Measurements from ENCODE around the gene TLDC2.
"Not testable (repeated sequence)": the region's sequence is repeated elsewhere in the genome, so short reads cannot be mapped to it uniquely, and the experiment has no call there.

The TLDC2 gene

DNA sequence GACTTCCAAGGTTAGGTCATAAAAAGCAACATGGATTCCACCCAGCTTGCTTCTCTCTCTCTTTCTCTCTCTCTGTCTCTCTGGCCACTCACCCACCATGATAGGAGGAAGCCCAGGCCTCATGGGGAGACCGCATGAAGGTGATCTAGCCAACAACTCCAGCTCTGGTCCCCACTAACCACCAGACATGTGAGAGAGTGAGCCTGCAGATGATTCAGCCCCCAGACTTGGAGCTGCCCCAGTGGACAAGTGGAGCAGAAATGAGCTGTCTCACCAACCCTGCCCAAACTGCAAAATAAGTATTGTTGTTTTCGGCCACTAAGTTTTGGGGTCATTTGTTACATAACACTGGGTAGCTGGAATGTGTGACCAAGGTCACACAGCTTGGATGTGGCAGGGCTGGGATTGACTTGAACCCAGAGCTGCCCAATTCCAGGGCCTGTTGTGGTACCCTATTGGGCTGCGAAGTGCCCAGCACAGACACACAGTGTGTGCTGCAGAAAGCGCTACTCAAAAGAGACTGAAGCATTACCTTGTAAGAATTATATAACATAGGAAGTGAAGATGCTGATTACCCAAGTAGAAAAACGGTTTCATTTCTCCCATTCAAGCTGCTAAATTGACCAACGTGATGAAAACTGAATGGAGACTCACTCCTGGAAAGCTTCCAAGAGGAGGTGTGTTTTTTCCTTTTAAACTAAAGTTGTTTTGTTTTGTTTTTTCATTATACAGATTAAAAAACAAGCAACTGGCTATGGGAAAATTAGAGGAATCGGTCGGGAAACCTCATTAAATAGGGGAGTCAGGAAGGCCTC is 9.1 kb upstream of the TLDC2 start:
- H3K4me3 ChIP-seq (ENCODE audit: control insufficient read depth, low read depth, low read length) = no peak overlapping the region
- TF ChIP-seq, protein P1, sequence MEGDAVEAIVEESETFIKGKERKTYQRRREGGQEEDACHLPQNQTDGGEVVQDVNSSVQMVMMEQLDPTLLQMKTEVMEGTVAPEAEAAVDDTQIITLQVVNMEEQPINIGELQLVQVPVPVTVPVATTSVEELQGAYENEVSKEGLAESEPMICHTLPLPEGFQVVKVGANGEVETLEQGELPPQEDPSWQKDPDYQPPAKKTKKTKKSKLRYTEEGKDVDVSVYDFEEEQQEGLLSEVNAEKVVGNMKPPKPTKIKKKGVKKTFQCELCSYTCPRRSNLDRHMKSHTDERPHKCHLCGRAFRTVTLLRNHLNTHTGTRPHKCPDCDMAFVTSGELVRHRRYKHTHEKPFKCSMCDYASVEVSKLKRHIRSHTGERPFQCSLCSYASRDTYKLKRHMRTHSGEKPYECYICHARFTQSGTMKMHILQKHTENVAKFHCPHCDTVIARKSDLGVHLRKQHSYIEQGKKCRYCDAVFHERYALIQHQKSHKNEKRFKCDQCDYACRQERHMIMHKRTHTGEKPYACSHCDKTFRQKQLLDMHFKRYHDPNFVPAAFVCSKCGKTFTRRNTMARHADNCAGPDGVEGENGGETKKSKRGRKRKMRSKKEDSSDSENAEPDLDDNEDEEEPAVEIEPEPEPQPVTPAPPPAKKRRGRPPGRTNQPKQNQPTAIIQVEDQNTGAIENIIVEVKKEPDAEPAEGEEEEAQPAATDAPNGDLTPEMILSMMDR (IDR thresholded peaks at IDR 0.05; ENCODE audit: control insufficient read depth, insufficient read depth, low read depth, low read length, missing control alignments) = no peak
- DNase-seq (ENCODE audit: low read depth) = no peak

DNA sequence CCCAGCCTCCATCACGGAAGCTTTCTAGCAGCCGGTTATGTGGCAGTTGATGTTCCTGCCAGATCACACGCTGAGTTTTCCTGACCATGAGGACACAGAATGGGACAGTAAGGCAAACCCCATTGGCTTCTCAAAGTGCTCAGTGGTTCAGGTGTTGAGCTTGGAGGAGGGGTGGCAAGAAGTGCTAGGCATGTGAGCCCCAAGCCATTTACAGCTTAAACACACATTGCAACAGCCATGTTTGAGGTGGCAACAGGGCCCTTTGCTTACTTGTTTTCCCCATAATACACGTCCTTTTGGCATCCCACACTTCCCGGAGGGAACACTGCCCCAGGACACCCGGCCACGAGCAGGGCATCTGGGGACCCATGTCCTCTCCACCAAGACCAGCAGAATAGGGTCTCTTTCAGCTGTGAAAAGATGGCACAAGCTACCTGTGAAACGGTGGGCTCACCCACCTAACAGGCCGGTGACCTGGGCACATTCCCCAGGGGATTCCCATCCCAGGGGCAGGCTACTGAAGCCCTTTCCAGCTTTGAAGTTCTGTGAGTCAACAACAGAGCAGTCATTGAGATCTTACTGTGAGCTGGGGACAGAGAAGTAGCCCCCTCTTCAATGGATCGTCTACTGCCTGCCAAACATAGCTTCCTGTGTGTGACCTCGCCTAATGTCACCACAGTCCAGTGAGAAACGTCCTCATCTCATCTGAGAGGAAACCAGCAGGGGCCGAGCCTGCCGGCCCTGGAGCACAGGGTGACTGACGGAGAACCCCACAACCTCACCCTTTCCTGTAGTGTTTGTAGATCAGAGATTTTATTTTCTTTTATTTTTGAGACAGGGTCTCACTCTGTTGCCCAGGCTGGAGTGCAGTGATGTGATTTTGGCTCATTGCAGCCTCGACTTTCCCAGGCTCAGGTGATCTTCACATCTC is 4.0 kb upstream of the TLDC2 start:
- H3K4me3 ChIP-seq (ENCODE audit: control insufficient read depth, low read depth, low read length) = no peak overlapping the region
- DNase-seq (ENCODE audit: low read depth) = no peak
- TF ChIP-seq, protein P1 (IDR thresholded peaks at IDR 0.05; ENCODE audit: control insufficient read depth, insufficient read depth, low read depth, low read length, missing control alignments) = no peak

DNA sequence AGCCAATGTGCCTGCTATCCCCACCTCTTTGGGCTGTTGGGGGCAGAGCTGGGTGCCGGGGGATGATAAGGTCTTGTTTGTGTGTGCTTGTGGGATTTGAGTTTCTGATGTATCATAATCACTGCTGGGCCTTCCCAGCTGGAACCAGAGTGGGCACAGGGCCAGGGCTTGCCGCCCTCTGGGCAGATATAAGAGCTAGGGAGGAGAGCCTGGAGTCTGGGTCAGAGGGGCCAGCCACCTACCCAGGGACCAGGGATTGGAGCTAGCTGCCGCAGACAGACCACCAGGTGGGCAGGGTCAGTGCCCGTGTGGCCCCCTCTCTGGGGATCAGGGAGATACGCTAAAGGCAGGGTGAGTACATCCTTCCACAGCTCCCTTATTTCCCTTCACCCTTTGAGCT is 3.1 kb upstream of the TLDC2 start:
- TF ChIP-seq, protein P1 (IDR thresholded peaks at IDR 0.05; ENCODE audit: control insufficient read depth, insufficient read depth, low read depth, low read length, missing control alignments) = no peak
- no peak overlapping the region for H3K4me3 ChIP-seq (ENCODE audit: control insufficient read depth, low read depth, low read length)
- DNase-seq (ENCODE audit: low read depth) = no peak

DNA sequence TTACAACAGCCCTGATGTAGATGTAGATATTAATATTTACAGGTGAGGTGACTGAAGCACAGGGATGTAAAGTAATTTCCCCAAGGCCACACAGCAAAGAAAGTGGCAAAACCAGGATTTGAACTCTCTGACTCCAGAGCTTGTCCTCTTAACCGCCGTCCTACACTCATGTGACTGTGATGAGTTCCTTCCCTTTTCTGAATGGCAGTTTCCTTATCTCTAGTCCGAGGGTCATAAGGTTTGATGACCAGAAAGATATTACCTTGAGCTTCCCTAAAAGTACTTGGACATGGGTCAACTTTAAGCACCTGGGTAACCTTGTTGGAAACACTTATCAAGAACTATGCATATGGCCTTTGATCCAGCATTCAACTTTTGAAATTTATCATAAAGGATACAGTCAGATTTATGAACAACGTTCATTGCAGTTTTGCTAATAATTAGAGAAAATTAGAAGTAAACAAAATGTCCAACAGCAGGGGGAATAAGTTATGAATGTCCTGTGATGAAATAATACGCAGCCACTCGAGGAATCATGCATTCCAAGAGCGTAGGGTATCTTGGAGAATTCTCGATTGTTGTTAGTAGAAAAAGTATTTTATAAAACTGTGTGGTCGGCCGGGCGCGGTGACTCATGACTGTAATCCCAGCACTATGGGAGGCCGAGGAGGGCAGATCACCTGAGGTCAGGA is 2.3 kb upstream of the TLDC2 start:
- no peak for DNase-seq (ENCODE audit: low read depth)
- TF ChIP-seq, protein P1 (IDR thresholded peaks at IDR 0.05; ENCODE audit: control insufficient read depth, insufficient read depth, low read depth, low read length, missing control alignments) = no peak
- H3K4me3 ChIP-seq (ENCODE audit: control insufficient read depth, low read depth, low read length) = no peak overlapping the region

DNA sequence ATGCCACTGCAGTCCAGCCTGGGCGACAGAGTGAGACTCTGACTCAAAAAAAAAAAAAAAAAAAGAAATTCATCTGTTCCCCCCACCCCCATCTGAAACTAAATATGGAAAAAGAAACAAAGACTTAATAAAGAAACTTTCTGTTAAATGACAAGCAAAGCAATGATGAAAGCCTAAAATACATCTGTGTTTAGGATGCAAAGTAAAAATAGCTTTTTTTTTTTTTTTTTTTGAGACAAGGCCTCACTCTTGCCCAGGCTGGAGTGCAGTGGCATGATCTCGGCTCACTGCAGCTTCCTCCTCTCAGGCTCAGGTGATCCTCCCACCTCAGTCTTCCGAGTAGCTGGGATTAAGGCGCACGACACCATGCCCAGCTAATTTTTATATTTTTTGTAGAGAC is 845 bp upstream of the TLDC2 start:
- not testable (repeated sequence) for DNase-seq (ENCODE audit: low read depth)

DNA sequence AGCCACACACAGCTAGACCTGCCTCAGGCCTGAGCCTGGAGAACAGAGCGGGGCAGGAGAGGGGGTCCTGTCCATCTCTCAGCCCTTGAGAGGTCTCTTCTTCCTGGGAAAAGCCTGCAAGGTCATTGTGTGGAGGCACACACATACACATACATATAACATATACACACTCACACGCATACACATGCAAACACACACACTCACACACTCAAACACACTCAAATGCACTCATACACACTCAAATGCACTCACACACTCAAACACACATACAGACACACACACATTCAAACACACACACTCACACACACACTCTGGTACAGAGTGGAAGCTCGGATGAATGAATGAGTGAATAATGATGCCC is 515 bp downstream of the TLDC2 start:
- no peak overlapping the region for H3K4me3 ChIP-seq (ENCODE audit: control insufficient read depth, low read depth, low read length)
- TF ChIP-seq, protein P1 (IDR thresholded peaks at IDR 0.05; ENCODE audit: control insufficient read depth, insufficient read depth, low read depth, low read length, missing control alignments) = no peak
- no peak for DNase-seq (ENCODE audit: low read depth)

More for the DNA sequence above, 845 bp upstream of the TLDC2 start:
- H3K4me3 ChIP-seq (ENCODE audit: control insufficient read depth, low read depth, low read length) = not testable (repeated sequence)
